Neuronal stem cell (in vitro differentiated cells): ENCODE results near the gene CFH.

Experiments
- DNase-seq: peaks from one replicate; pipeline ENCODE4 v3.0.0-alpha.2; 2013; ENCODE audit warnings: low spot score
- H2AFZ ChIP-seq: one replicate; pipeline ENCODE4 v1.6.1; 2013; ENCODE audit warnings: mild to moderate bottlenecking, low read length, inconsistent platforms
- H2AK5ac ChIP-seq: 2 replicates; pipeline ENCODE4 v1.6.1; 2013; ENCODE audit warnings: low read depth, mild to moderate bottlenecking, inconsistent platforms, low read length, moderate library complexity, mixed read lengths
- H2BK120ac ChIP-seq: 2 replicates; pipeline ENCODE4 v1.6.1; 2013; ENCODE audit warnings: low read depth, mild to moderate bottlenecking, inconsistent platforms, low read length, moderate library complexity, mixed read lengths
- H2BK12ac ChIP-seq: one replicate; pipeline ENCODE4 v1.6.1; 2013; ENCODE audit warnings: low read length, inconsistent platforms
- H2BK15ac ChIP-seq: 2 replicates; pipeline ENCODE4 v1.6.1; 2013; ENCODE audit warnings: mild to moderate bottlenecking, low read length, inconsistent platforms, mixed read lengths
- H2BK5ac ChIP-seq: one replicate; pipeline ENCODE4 v1.6.1; 2013; ENCODE audit warnings: inconsistent platforms, mild to moderate bottlenecking, low read length, moderate library complexity
- H3K14ac ChIP-seq: one replicate; pipeline ENCODE4 v1.6.1; 2013; ENCODE audit warnings: low read length, inconsistent platforms
- H3K18ac ChIP-seq: 2 replicates; pipeline ENCODE4 v1.6.1; 2013; ENCODE audit warnings: low read length, inconsistent platforms
- H3K23ac ChIP-seq: 2 replicates; pipeline ENCODE4 v1.6.1; 2013; ENCODE audit warnings: low read depth, mild to moderate bottlenecking, mixed read lengths, low read length, inconsistent platforms; ENCODE audit not compliant: poor library complexity
- H3K27ac ChIP-seq: replicated peaks from 3 replicates; pipeline ENCODE4 v1.5.1; 2013; ENCODE audit warnings: low read length, inconsistent platforms
- H3K27me3 ChIP-seq, 3 experiments: 2 replicates each; pipeline ENCODE4 v1.6.1; 2013; ENCODE audit warnings: low read length in 3 of 3, mild to moderate bottlenecking in 2 of 3, inconsistent platforms in 1 of 3, low read depth in 1 of 3, mixed read lengths in 1 of 3, moderate library complexity in 1 of 3; ENCODE audit not compliant: control insufficient read depth in 3 of 3, insufficient read depth in 3 of 3
- H3K36me3 ChIP-seq, 2 donors: replicated peaks in 1 of 2; 2 replicates each; pipeline ENCODE4 v1.6.1; 2013; ENCODE audit warnings: low read length in 2 of 2; ENCODE audit not compliant: control insufficient read depth in 2 of 2, insufficient read depth in 2 of 2
- H3K4ac ChIP-seq: 2 replicates; pipeline ENCODE4 v1.6.1; 2013; ENCODE audit warnings: inconsistent platforms, mild to moderate bottlenecking, low read length, moderate library complexity
- H3K4me1 ChIP-seq, 2 donors: 1 replicate in 1 of 2; 2 replicates in 1 of 2; pipeline ENCODE4 v1.6.1; 2013; ENCODE audit warnings: low read length in 2 of 2, low read depth in 1 of 2; ENCODE audit not compliant: control insufficient read depth in 2 of 2, insufficient read depth in 1 of 2
- H3K4me2 ChIP-seq: one replicate; pipeline ENCODE4 v1.6.1; 2013; ENCODE audit warnings: mild to moderate bottlenecking, low read length, inconsistent platforms; ENCODE audit not compliant: insufficient read depth, poor library complexity, severe bottlenecking
- H3K4me3 ChIP-seq, 2 donors: 2 replicates each; pipeline ENCODE4 v1.5.1; 2013; ENCODE audit warnings: low read length in 2 of 2, mild to moderate bottlenecking in 2 of 2, inconsistent platforms in 1 of 2, moderate library complexity in 1 of 2
- H3K79me1 ChIP-seq: one replicate; pipeline ENCODE4 v1.6.1; 2013; ENCODE audit warnings: low read depth, mild to moderate bottlenecking, inconsistent platforms, low read length, moderate library complexity
- H3K9ac ChIP-seq: one replicate; pipeline ENCODE4 v1.6.1; 2013; ENCODE audit warnings: mild to moderate bottlenecking, low read depth, low read length, inconsistent platforms; ENCODE audit not compliant: poor library complexity
- H3K9me3 ChIP-seq, 2 donors: replicated peaks in 1 of 2; 2 replicates each; pipeline versions ENCODE3 to v1.6.1; 2013; ENCODE audit warnings: low read length in 2 of 2, mild to moderate bottlenecking in 2 of 2, inconsistent platforms in 1 of 2, low read depth in 1 of 2, mixed read lengths in 1 of 2, moderate library complexity in 1 of 2; ENCODE audit not compliant: control insufficient read depth in 2 of 2, insufficient read depth in 1 of 2
- H4K8ac ChIP-seq: one replicate; pipeline ENCODE4 v1.6.1; 2013; ENCODE audit warnings: low read depth, mild to moderate bottlenecking, inconsistent platforms, low read length, moderate library complexity
- H4K91ac ChIP-seq: one replicate; pipeline ENCODE4 v1.6.1; 2013; ENCODE audit warnings: low read length, low read depth, mild to moderate bottlenecking, inconsistent platforms; ENCODE audit not compliant: poor library complexity
- WGBS, 2 donors: extraction: QIAGEN DNeasy Blood & Tissue Kit; methylation state at CpG; one replicate each; pipeline ENCODE4 v1.1.7; 2013; ENCODE audit warnings: missing lambda C conversion rate in 2 of 2, mixed read lengths in 1 of 2; ENCODE audit not compliant: insufficient read length in 2 of 2, insufficient replicate concordance in 1 of 2; ENCODE audit errors: extremely low coverage in 2 of 2; 5-methylcytosine and 5-hydroxymethylcytosine counted together

Gene CFH

DNA sequence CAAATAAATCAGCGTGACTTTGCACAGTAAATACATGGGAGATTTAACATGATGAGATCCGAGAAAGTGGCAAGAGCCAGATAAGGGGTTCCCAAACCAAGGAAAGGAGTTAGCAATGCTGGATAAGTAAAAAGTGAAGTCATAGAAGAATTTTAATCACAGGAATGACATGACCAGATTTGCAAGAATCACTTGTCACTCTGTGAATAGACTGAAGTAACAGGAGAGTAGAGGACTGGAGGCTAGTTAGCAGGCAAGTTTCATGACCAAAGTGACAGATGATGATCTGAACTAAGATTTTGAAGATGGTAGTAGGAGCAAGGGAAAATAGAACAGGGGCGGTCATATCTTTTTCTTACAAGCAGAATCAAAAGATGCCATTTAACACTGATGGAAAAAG, 8.4 kb downstream of the CFH start:
- WGBS, 2 donors = no CpG with 5 or more reads among the region's 3 CpGs
- Histone ChIP-seq H3K23ac (no peak overlapping the region), H3K9ac (no peak overlapping the region)

GRCh38 chr1:196660852-196661251, 9.0 kb downstream of the CFH start:
- Histone ChIP-seq H3K4me1 (no peaks in the 10 kb centered on the region), H4K91ac (no peak overlapping the region), H3K9me3 (no peaks in the 10 kb centered on the region), H3K79me1 (no peaks in the 10 kb centered on the region), H2BK15ac (no peak overlapping the region), H2BK5ac (no peak overlapping the region), H3K9ac (no peak overlapping the region), H3K18ac (no peak overlapping the region), H3K4me3 (no peak overlapping the region), H4K8ac (no peak overlapping the region), H3K27me3 (no peaks in the 10 kb centered on the region), H2BK120ac (no peak overlapping the region), H3K27ac (no peak overlapping the region), H3K14ac (no peak overlapping the region), H3K36me3 (no peaks in the 10 kb centered on the region), H3K4ac (no peak overlapping the region), H3K23ac (no peak overlapping the region), H3K4me2 (no peak overlapping the region), H2AK5ac (no peak overlapping the region), H2BK12ac (no peak overlapping the region), H2AFZ (no peak overlapping the region)
- DNase-seq = peak; percentile 23
- WGBS, 2 donors = no CpG with 5 or more reads among the region's 5 CpGs

More for the DNA sequence above, 8.4 kb downstream of the CFH start:
- Histone ChIP-seq H3K14ac (no peak overlapping the region), H3K36me3 (no peaks in the 10 kb centered on the region), H3K4ac (no peak overlapping the region), H2BK15ac (no peak overlapping the region), H4K91ac (no peak overlapping the region), H2BK5ac (no peak overlapping the region), H3K18ac (no peak overlapping the region), H4K8ac (no peak overlapping the region), H2AK5ac (no peak overlapping the region), H3K79me1 (no peaks in the 10 kb centered on the region), H2AFZ (no peak overlapping the region), H3K4me1 (no peaks in the 10 kb centered on the region), H2BK12ac (no peak overlapping the region), H3K27ac (no peak overlapping the region), H3K4me2 (no peak overlapping the region), H3K9me3 (no peaks in the 10 kb centered on the region), H2BK120ac (no peak overlapping the region), H3K4me3 (no peak overlapping the region), H3K27me3 (no peaks in the 10 kb centered on the region)
- DNase-seq = no peak

DNA sequence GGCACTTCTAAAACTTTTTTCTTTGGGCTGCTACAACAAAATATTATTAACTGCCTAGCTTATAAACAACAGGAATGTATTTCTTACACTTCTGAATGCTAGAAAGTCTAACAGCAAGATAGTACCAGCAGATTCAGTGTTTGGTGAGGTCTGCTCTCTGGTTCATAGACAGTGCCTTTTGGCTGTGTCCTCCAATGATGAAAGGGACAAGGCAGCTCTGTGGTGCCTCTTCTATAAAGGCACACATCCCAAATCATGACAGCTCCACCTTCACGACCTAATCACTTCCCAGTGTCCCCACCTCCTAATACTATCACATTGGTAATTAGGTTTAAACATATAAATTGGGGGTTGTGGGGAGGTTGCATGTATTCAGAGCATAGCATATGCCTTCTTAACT, 9.5 kb downstream of the CFH start:
- no peak overlapping the region for H4K91ac ChIP-seq
- H3K14ac ChIP-seq = no peak overlapping the region
- no peak overlapping the region for H2BK5ac ChIP-seq
- no peak for DNase-seq
- no peaks in the 10 kb centered on the region for H3K79me1 ChIP-seq
- H3K4ac ChIP-seq = no peak overlapping the region
- no peak overlapping the region for H3K9ac ChIP-seq
- no peaks in the 10 kb centered on the region for H3K4me1 ChIP-seq
- no peak overlapping the region for H2AK5ac ChIP-seq
- no peaks in the 10 kb centered on the region for H3K9me3 ChIP-seq
- H3K4me3 ChIP-seq = no peak overlapping the region
- no peak overlapping the region for H3K27ac ChIP-seq
- H4K8ac ChIP-seq = no peak overlapping the region
- H2AFZ ChIP-seq = no peak overlapping the region
- H3K18ac ChIP-seq = no peak overlapping the region
- H2BK12ac ChIP-seq = no peak overlapping the region
- no peaks in the 10 kb centered on the region for H3K36me3 ChIP-seq
- H2BK120ac ChIP-seq = no peak overlapping the region
- no peak overlapping the region for H3K23ac ChIP-seq
- H2BK15ac ChIP-seq = no peak overlapping the region
- WGBS, 2 donors = no CpG with 5 or more reads among the region's 1 CpG
- no peaks in the 10 kb centered on the region for H3K27me3 ChIP-seq
- no peak overlapping the region for H3K4me2 ChIP-seq

- Histone ChIP-seq H4K91ac (no peak overlapping the region), H2BK12ac (no peak overlapping the region), H3K27ac (no peak overlapping the region), H3K4me3 (no peak overlapping the region), H3K9me3 (no peaks in the 10 kb centered on the region), H3K79me1 (no peaks in the 10 kb centered on the region), H3K36me3 (no peaks in the 10 kb centered on the region), H4K8ac (no peak overlapping the region), H3K4me2 (no peak overlapping the region), H3K4ac (no peak overlapping the region), H2AK5ac (no peak overlapping the region), H3K4me1 (no peaks in the 10 kb centered on the region), H3K9ac (no peak overlapping the region), H3K23ac (no peak overlapping the region), H2BK15ac (no peak overlapping the region), H3K27me3 (no peaks in the 10 kb centered on the region), H3K14ac (no peak overlapping the region), H2BK5ac (no peak overlapping the region), H2BK120ac (no peak overlapping the region), H2AFZ (no peak overlapping the region), H3K18ac (no peak overlapping the region)
- DNase-seq = no peak
- WGBS, 2 donors = no CpG with 5 or more reads among the region's 1 CpG
These were observed 15.3 kb downstream of the CFH start for GRCh38 chr1:196667131-196667530.
